A549 treated with RU486 at 1 μM for 4 hours (cell line): ENCODE data around the gene ZNF350. TPM values are rescaled to one million over a fixed set of nuclear protein-coding genes. Genes with fewer than 3 reads are reported as not detected.

Experiments
- total RNA-seq: library from RNA; stranded (reverse); fragments of 200-300 nt; extraction: Qiagen RNA extraction; gene quantifications from 5 replicates; pipeline ENCODE4 v1.2.3, GENCODE V29; 2022; ENCODE audit warnings: low read depth

ZNF350 gene
- 3.9 to 6.2 TPM (median 5.1 TPM) in 5 replicates for total RNA-seq

DNA sequence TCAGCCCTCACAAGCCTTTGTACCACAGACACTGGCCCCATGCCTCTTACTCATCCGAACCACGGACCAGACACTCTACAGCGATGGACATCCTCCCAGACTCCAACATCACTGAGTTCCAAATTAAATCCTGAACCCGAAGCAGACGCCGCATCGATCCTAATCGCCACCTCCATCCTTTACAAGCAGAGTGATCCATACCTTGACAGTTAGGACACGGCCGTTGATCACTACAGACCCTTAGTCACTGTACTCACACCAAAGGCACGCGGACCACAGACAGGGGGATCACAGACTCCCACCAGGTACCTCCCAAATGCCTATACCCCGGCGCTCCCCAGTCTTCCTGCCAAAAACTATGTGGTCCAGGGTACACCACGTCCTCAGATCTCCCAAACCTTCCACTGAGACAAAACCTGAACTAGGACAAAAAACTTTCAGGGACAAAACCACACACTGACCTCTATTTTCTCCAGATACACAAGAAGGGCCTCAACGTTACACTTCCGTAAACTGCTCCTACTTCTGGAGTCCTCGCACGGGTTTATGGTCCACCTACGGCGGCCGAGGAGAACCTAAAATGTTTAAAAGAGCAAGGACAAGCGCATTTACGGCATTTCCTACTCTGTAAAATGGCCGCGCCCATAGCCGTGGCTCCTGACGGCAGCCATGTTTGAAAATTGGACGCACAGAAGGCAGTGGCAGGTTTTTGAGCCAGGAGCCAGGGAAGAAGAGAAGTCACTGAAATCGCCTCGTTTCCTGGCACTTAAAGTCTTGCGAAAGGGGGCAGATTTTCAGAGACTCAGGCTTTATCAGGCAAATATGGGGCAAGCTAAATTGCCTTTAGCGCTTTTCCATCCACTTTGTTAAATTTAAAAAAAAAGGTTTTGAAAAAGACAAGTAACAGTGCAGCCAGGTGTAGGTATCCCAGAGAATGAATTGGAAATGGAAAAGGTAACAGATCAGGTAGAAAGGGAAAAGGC, at the start of gene ZNF350:
ZNF350 (minus strand) TSS at position 532 of the 983 bp plus-strand sequence. CDS start 12,480 bp downstream, outside the sequence.

DNA sequence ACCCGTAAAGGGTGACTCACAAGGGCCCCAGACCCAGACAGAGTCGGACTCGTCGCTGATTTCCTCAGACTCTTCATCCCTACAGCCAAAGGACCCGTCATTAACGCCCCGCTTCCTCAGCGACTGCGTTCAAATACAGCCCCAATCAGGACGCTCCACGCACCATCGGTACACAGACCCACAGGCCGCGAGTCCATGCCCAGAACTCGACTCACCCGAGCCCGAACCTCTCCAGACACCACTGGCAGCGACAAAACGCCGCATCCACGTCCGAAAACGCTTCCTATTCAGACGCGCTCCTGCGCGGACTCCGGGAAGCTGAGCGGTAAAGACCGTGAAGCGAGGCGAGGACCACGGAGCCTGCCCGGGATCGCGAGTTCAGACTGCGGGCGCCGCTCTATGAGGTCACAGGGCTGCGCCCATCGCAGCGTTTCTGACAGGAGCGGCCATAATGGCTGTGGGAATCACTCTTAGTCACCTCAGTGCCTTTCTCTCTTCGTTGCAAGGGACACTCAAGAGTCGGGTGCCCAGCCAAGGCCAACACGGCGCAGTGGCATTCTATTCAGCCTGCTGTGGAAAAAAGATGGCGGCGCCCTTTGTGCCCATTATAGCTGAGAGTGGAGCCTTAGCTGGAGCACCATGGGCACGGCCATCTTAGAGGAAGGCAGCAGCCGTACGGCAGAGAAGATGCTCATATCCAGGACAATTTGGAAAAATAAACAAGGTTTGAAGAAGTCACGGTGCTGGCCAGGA, 41.6 kb upstream of the ZNF350 start, which contains the start of gene ZNF614:
ZNF614 (minus strand) TSS at position 353 of the 753 bp plus-strand sequence. CDS start 2,634 bp downstream, outside the sequence.

DNA sequence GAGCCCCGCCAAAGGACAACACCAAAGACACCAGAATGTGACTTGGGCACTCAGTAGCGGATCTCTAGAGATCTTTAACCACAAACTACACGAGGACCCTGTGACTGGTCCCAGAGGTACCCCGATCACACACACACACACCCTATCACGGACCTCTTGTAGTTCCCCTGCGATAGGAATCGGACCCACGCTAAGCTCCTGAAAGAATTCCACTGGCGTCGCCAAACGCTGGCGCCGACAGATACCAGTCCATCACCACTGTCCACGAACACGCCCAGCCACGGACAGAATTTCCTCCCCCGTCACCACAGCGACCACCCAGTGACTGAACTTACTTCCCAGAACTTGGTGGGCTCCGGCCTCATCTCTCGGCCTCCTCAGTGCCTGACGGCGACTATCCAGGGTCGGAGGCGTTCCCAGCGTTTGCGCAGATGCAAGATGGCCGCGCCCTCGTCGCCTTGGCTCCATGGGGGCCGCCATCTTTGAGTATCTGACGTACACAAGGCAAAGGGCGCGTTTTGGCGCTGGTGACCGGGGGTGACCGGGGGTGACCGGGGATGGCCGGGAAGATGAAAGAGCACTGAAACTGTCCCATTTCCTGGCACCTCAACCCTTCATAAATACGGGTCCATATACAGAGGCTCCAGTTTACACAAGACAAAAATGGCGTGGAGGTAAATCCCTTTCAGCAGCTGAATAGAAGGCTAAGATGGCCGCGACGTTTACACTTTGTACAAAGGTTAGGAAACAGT, 21.3 kb upstream of the ZNF350 start, which contains the start of gene ZNF615:
ZNF615 (minus strand) TSS at position 406 of the 752 bp plus-strand sequence. CDS start 4,500 bp downstream, outside the sequence.

DNA sequence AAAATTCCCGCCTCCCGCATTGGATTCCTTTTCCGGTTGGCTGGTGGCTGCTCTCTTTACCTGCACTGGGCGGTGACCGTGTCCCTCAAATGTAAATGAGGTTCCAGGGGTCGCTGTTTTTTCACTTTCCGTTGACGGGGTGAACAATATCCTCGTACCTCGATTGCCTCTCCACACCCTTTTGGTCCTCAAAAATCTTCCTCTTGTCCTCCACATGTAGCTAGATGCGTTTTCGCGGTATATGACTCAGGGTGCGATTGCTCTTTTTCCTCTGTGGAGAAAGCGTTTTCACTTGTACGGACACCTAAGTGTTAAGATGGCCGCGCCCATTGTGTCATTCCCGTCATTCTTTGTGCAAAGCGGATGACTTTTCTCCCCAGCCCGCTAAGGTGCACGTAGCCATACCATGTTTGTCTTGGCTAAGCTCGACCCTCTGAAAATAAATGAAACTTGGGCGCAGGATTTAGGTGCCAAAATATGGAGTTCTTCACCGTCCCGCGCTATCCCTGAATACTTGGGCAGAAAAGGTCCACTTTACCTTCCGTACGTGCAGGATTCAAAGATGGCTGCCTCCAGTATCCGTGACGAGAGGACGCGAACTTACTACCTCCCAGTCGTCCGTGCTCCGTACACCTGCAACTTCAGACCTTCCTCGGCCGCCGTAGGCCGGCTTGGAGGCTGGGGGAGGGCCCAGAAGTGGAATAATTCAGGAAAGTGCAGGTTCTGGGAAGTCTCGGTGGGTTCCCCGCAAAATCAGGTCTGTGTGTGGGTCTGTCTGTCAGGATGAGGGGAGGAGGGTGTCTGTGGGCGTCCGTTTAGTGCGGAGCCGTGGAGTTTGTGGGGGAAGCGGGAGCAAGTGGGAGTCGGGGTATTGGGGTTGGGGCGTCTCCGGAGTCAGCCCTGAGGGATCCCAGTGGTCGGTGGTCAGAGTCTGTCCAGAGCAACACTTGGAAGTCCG, 59.6 kb downstream of the ZNF350 start, which contains the start of gene ZNF613:
ZNF613 (plus strand) TSS at position 689 of the 958 bp plus-strand sequence. CDS start 8,749 bp downstream, outside the sequence.

Other genes with a start within 250 kb of the ZNF350 start
- gene FPR1, start 235.0 kb downstream of the ZNF350 start, total RNA-seq: 0.07 to 0.14 TPM (median 0.10 TPM) in 4 of 5 replicates, not detected in the other
- gene FPR2, start 225.7 kb downstream of the ZNF350 start, total RNA-seq: not detected in 5 replicates
- not detected in 5 replicates for gene FPR3, start 191.7 kb downstream of the ZNF350 start, total RNA-seq
- 0.05 to 0.10 TPM in 2 of 5 replicates, not detected in the others for gene ZNF577, start 98.9 kb downstream of the ZNF350 start, total RNA-seq
- gene ZNF649, start 81.8 kb downstream of the ZNF350 start, total RNA-seq: 0.11 to 0.26 TPM (median 0.17 TPM) in 5 replicates
- gene ZNF613, start 59.4 kb downstream of the ZNF350 start, total RNA-seq: 0.67 to 1.2 TPM (median 0.91 TPM) in 5 replicates
- gene ZNF615, start 21.4 kb upstream of the ZNF350 start, total RNA-seq: 2.1 to 5.3 TPM (median 3.3 TPM) in 5 replicates
- 1.9 to 3.5 TPM (median 3.1 TPM) in 5 replicates for gene ZNF614, start 41.5 kb upstream of the ZNF350 start, total RNA-seq
- 0.84 to 1.9 TPM (median 1.8 TPM) in 5 replicates for gene ZNF432, start 62.0 kb upstream of the ZNF350 start, total RNA-seq
- 1.5 to 2.0 TPM (median 1.8 TPM) in 5 replicates for gene ZNF841, start 108.9 kb upstream of the ZNF350 start, total RNA-seq
- gene ZNF616, start 153.1 kb upstream of the ZNF350 start, total RNA-seq: 0.45 to 1.2 TPM (median 0.82 TPM) in 5 replicates
- 0.26 to 1.1 TPM (median 0.93 TPM) in 5 replicates for gene ZNF836, start 184.8 kb upstream of the ZNF350 start, total RNA-seq
- gene PPP2R1A, start 203.2 kb upstream of the ZNF350 start, total RNA-seq: 184 to 327 TPM (median 302 TPM) in 5 replicates